Amniotic epithelial cell (primary cell): ENCODE results near the gene AOPEP.
A peak's percentile ranks its signal among the peaks of the same experiment; 100 is the strongest.

Source experiments
- DNase-seq: peaks from one replicate; pipeline ENCODE4 v3.0.0-alpha.2; 2010; ENCODE audit warnings: low read depth

The AOPEP gene

DNA sequence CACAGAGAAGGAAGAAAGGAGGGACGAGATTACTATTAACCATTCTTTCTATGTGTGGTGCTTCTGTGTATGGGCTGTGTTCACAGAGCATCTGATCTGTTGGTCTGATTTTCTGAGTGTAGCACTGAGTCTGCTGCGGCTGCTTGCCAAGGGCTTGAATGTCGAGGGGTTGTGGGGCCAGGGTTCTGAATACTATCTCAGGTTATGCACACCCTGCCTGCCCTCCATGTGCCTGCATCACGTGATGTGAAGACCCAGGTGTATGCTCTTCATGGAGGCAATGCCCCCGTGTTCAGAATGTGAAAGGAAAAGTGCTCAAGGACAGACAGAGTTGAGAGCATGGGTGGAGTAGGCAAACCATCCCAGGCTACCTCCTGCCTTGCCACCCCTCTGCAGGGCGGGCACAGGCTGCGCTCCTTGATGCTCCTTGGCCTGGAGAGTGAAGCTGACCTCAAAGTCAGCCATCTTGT is 336.1 kb downstream of the AOPEP start:
- DNase-seq, result no peak

DNA sequence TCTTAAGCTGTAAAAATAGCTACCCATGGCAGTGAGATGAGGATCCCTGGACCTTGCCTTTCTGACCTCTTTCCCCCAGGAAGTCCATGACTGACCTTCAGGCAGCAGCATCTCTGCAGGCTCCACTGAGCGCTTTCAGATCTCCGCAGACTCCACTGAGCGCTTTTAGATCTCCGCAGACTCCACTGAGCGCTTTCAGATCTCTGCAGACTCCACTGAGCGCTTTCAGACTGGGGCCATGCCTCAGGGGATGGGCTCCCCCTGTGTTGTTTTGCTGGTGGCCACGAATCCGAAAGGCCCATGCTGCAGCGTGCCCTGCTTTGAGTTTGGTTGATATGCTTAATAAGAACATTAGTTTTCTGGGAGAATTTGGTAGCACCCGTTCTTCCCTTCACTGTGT is 336.8 kb downstream of the AOPEP start:
- no peak for DNase-seq

- no peak for DNase-seq
Observed at GRCh38 chr9:95065224-95065623, 338.7 kb downstream of the AOPEP start.

- no peak for DNase-seq
Observed at GRCh38 chr9:95067057-95067456, 340.6 kb downstream of the AOPEP start.

DNA sequence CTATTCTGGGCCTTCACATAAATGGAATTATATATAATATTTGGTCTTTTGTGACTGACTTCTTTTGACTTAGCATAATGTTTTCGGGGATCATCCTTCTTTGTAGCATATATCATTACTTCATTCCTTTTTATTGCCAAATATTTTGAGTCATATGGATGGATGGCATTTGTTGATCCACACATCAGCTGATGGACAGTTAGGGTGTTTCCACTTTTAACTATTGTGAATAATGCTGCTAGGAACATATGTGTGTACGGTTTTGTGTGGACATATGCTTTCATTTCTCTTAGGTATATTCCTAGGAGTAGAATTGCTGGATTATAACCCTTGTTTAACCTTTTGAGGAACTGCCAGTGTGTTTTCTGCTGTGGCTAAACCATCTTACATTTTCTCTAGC is 341.4 kb downstream of the AOPEP start:
- DNase-seq, result peak; percentile 54

DNA sequence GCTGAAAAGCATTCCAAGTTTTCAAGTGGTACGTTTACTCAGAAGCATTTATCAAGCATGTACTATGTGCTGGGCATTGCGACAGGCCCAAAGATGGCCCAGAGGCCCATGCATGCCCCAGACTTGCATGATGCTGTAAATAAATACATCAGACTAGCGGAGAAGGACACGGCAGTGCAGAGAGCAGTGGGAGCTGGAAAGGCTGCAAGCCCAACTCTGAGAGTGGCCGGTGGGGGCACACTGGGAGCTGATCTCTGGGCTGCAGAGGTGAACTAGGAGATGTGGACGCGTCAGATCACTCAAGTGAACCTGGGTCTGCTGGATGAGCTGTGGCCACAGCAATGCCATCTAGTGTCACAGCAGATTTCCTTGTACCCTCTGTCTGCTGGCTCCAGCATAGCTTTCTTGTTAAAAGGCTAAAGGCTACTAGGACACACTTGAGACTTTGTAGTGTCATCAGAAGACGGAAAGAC is 344.1 kb downstream of the AOPEP start:
- DNase-seq, result peak; percentile 56

GRCh38 chr9:95071450-95071849 is 345.0 kb downstream of the AOPEP start:
- DNase-seq, result no peak

DNA sequence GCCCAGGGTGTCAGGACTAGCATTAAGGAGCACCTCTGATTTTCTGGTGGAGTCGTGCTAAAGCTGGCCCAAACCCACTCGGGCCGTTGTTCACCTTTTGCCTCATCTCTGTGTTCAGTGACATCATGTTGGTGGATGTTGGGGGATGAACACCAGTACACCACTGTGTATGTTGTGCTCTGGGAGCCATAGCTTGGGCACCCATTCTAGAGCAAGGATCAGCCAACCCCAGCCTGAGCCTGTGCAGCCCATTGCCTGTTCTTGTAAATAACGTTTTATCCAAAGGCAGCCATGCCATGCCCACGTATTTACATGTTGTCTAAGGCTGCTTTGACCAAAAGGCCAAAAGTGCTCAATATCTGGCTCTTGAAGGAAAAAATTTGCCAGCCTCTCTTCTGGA is 345.4 kb downstream of the AOPEP start:
- DNase-seq, result no peak

GRCh38 chr9:95073042-95073607 is 346.6 kb downstream of the AOPEP start:
- DNase-seq, result no peak

- no peak for DNase-seq
Observed at GRCh38 chr9:95073918-95074317, 347.4 kb downstream of the AOPEP start.

DNA sequence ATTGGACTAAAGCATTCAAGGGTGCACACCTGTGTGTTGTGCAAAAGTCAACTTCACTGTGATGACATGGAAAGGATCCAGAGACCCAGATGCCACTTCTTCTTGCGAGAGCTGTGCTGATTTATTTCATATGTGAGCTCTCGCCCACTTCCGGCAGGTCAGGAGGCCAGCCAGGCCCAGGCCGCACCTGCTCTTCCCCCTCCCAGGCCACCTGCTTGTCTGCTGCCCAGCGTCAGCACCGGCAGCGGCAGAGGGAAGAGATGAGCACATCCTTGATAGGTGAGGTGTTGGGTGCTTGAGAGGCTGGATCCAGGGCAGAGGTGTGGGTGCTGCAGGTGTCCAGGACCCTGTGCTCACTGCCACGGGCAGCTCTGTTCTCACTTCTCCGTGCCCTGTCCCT is 348.1 kb downstream of the AOPEP start:
- no peak for DNase-seq

GRCh38 chr9:95075700-95076099 is 349.2 kb downstream of the AOPEP start:
- DNase-seq, result no peak

DNA sequence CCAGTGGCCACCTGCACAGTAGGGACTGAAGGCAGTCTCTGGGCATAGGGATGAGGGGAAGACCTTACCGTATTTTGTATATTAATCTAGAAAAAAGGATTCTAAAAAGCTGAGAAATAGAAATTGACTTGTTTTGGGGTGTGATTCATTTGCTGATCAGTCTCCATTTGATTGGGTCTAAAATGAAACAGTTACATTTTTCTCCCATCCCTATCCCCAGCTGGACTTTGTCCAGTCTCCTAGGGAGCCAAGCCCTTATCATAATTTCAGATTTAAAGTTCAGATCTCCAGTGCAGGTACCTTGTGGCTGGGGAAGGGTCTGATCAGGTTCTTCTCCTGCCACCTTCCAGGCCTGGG is 350.2 kb downstream of the AOPEP start:
- DNase-seq, result no peak

DNA sequence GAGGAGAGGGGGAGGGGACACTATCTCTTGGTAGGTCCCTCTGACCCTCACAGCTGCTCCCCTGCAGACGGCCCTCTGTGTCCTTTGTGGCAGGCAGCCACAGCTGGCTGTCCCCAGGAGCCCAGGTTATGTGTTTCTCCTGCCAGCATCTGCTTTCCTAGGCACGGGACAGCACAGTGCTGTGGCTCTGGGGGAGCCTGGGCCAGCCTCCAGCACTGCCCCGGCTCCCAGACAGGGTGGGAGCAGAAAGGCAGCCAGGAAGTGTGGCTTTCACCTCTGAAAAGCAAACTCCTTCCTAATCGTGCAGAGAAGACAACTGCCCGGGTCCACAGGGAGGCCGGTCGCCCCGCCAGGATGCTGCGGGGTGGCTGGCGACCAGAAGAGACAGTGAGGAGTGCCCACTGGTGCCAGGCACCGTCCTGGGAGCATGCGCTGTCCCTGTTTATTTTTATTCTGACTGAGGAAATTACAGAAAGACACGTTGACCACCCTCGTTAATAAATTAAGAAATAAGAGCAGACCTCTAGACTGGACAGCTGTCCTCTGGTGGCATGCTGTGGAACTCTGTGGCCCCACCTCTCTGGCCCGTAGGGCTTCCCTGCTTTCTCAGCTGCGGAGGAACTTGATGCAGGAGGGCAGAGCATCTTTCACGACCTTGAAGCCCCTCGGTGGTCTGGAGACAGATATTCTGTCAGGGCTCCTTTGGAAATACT is 350.7 kb downstream of the AOPEP start:
- DNase-seq, result no peak

- DNase-seq, result no peak
Observed at GRCh38 chr9:95077766-95078370, 351.4 kb downstream of the AOPEP start.

GRCh38 chr9:95078511-95078910 is 352.0 kb downstream of the AOPEP start:
- no peak for DNase-seq

DNA sequence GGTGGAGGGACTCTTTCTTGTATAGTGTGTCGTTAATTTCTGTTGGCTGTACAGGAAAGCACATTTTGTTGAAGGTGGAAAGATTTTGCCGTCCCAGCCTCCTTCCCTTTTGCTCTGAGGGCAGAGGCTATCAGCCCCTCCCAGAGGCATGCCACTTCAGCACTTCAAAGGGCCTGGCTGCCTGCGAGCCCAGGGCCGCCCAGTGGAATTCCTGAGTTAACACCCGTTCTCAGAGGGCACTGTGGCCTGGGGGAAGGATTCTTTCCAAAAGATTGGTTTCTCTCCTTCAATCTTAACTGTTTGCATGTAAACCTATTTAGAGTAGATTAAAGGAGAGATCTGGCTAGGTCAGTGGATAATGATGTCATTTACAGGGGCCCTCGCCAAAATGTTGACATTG is 352.4 kb downstream of the AOPEP start:
- DNase-seq, result no peak

DNA sequence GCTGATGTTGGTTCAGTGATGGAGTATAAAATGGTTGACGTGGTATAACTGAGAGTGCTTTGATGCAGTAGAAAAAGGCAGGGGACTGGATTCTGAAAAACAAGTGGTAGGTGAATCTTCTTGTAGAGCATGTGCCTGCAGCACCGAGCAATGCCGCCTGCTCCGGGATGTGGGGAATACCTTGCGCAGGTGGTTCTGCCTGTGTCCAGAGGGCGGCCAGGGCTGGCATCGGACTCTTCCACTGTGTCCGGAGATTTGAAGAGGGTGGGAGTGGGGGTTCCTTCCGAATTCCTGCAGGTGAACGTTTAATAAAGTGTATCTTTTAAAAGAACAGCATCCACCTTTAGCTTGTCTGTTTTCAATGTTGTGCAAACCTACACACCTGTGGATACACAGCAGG is 353.0 kb downstream of the AOPEP start:
- no peak for DNase-seq

DNA sequence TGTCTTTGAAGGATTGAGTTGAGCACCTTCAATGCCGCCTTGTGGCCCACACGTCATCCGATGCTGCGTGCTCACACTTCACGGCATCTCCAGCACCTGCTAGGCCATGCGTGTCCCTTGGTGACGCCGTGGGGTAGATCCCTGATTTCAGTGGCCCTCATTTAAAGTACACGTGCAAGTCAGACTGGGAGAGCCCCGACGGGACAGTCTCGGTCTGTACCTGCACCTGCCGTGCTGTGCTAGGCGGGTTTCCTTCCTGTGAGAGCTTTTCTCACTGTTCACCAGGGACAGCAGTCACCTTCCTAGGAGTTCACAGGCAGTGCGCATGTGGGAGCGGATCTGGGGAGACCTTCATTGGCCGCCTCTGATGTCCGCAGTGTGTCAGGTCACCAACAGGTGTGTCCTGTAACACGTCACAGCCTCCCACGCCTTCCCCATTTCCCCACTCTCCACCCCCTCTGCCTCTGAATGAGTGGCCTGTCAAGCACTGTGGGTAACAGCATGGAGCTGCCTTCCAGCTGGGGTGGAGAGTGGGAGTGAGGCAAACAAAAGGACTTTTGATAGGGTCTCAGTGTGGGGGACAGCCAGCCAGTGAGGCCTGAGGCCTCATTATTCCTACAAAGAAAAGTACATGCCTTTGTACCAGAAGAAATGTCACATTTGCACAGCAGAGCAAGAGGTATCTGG is 354.6 kb downstream of the AOPEP start:
- no peak for DNase-seq

GRCh38 chr9:95081998-95082397 is 355.5 kb downstream of the AOPEP start:
- DNase-seq, result no peak

DNA sequence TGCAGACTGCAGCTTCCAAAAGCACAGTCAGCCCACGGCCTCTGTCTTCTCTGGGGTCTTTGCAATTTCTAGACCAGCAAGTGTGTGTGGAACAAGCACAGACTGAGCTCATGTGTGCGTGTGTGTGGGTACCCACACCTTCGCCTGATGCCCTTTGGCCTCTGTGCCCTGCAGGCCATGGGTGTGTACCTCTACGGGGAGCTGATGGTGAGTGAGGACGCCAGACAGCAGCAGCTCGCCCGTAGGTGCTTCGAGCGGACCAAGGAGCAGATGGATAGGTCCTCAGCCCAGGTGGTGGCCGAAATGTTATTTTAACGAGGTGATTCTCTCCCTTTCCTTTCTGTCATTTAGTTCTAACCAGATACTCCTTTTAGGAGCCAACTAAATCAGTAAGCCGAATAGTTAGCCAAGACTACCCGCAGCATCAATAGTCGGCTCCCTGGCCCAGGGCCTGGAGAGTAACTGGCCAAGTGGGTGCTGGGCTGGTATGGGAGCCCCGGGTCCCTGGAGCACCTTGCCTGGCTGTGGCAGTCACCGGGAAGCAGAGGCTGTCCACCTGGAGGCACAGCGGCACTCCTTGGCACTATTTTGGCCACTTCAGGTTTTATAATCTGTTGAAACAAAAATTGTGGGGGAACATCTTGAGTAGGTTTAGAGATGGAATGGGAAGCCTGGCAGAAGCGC is 356.0 kb downstream of the AOPEP start:
- DNase-seq, result no peak

DNA sequence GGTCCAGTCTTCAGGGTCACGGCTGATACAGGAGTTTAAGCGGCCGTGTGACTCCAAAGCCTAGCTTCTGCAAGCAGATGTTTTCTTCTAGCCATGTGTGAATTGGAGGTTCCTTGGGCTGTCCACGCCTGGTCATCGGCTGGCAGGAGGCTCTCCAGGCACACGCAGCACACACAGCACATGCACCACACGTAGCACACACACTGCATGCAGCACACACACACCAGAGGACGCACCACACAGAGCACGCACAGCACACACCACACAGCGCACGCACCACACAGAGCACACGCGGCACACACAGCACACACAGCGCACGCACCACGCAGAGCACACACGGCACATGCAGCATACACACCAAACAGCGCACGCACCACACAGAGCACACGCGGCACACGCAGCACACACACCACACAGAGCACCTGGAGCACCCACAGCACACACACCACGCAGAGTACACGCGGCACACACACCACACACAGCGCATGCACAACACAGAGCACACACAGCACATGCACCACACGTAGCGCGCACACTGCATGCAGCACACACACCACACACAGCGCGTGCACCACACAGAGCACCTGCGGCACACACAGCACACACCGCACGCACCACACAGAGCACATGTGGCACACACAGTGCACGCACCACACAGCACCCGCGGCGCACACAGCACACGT is 356.7 kb downstream of the AOPEP start:
- no peak for DNase-seq
